Lower lobe of right lung (tissue), 2 donors: ENCODE data around the gene TTC23L. TPM values are rescaled to one million over a fixed set of nuclear protein-coding genes. Genes with fewer than 3 reads are reported as not detected.
A peak's percentile ranks its signal among the peaks of the same experiment; 100 is the strongest.

Experiments used
- ATAC-seq, 2 donors: fragments of 200-7000 bp; cut with Tn5 transposase; one replicate each; pipeline ENCODE4 v1.9.1; 2020 to 2022; ENCODE audit warnings: mild to moderate bottlenecking in 2 of 2, moderate library complexity in 2 of 2
- DNase-seq: peaks from one replicate; pipeline ENCODE4 v3.0.0-alpha.2; 2020
- H3K27ac ChIP-seq: fragments of 200-600 bp; one replicate; pipeline ENCODE4 v1.8.0; 2022
- H3K27me3 ChIP-seq: fragments of 200-600 bp; one replicate; pipeline ENCODE4 v1.8.0; 2022; ENCODE audit warnings: low read depth
- H3K36me3 ChIP-seq: fragments of 200-600 bp; one replicate; pipeline ENCODE4 v1.8.0; 2022; ENCODE audit warnings: mild to moderate bottlenecking
- H3K4me1 ChIP-seq: fragments of 200-600 bp; one replicate; pipeline ENCODE4 v1.8.0; 2022
- H3K4me3 ChIP-seq: fragments of 200-600 bp; one replicate; pipeline ENCODE4 v1.8.0; 2022; ENCODE audit warnings: mild to moderate bottlenecking
- H3K9me3 ChIP-seq: fragments of 200-600 bp; one replicate; pipeline ENCODE4 v1.8.0; 2022
- CTCF ChIP-seq: fragments of 200-600 bp; IDR thresholded peaks from one replicate; pipeline ENCODE4 v1.8.0; 2022; ENCODE audit warnings: antibody characterized with exemption, mild to moderate bottlenecking
- intact Hi-C: fragments of 100-400 bp; cut with DNase I; formaldehyde crosslinking; loops from one replicate; pipeline ENCODE4 v1.11.0; 2022
- total RNA-seq: library from RNA; stranded (reverse); fragmentation: NEBNext Ultra II Directional; extraction: Animal tissue kit (Norgen Biotek cat#: 25700); gene quantifications from one replicate; pipeline ENCODE4 v1.2.1, GENCODE V29; 2021
- donor health status: DM: no; HTN: yes; CAD: no; lungs with severe emphysema.

The TTC23L gene
- total RNA-seq, 1 donor from 2014 or later, result 1.3 TPM

- peaks cover 25% of the 10 kb centered on the region for H3K36me3 ChIP-seq
- H3K27ac ChIP-seq, result peak overlapping the region; percentile 88
- peaks cover 27% of the 10 kb centered on the region for H3K4me1 ChIP-seq
- no peak for ATAC-seq
- peak overlapping the region; percentile 80 for H3K4me3 ChIP-seq
- intact Hi-C loops, result no loop called here
- H3K27me3 ChIP-seq, result no peaks in the 10 kb centered on the region
- no peaks in the 10 kb centered on the region for H3K9me3 ChIP-seq
- no peak for TF ChIP-seq CTCF
- DNase-seq, result no peak
Measured at GRCh38 chr5:34930462-34930844, 91.5 kb downstream of the TTC23L start.

- Histone ChIP-seq H3K27ac (peak overlapping the region; percentile 88), H3K4me3 (peak overlapping the region; percentile 80), H3K27me3 (no peaks in the 10 kb centered on the region), H3K36me3 (peaks cover 25% of the 10 kb centered on the region), H3K4me1 (peaks cover 27% of the 10 kb centered on the region), H3K9me3 (no peaks in the 10 kb centered on the region)
- intact Hi-C loops, result no loop called here
- no peak for TF ChIP-seq CTCF
- DNase-seq (no peak), ATAC-seq (no peak)
Measured at GRCh38 chr5:34930870-34931269, 91.9 kb downstream of the TTC23L start.

GRCh38 chr5:34932947-34933346, 94.0 kb downstream of the TTC23L start:
- Histone ChIP-seq H3K27me3 (no peaks in the 10 kb centered on the region), H3K36me3 (peaks cover 37% of the 10 kb centered on the region), H3K9me3 (no peaks in the 10 kb centered on the region), H3K27ac (no peak overlapping the region), H3K4me3 (no peak overlapping the region), H3K4me1 (peaks cover 27% of the 10 kb centered on the region)
- ATAC-seq (no peak), DNase-seq (no peak)
- no peak for TF ChIP-seq CTCF
- intact Hi-C loops, result no loop called here

GRCh38 chr5:34941936-34942335, 103.0 kb downstream of the TTC23L start:
- no peaks in the 10 kb centered on the region for H3K9me3 ChIP-seq
- no peaks in the 10 kb centered on the region for H3K4me1 ChIP-seq
- intact Hi-C loops, result no loop called here
- peaks cover 97% of the 10 kb centered on the region for H3K36me3 ChIP-seq
- TF ChIP-seq CTCF, result no peak
- no peak for ATAC-seq
- DNase-seq, result no peak
- no peak overlapping the region for H3K4me3 ChIP-seq
- no peaks in the 10 kb centered on the region for H3K27me3 ChIP-seq
- H3K27ac ChIP-seq, result no peak overlapping the region

GRCh38 chr5:34944044-34944443, 105.1 kb downstream of the TTC23L start:
- no peak for TF ChIP-seq CTCF
- DNase-seq (no peak), ATAC-seq (no peak)
- Histone ChIP-seq H3K4me1 (no peaks in the 10 kb centered on the region), H3K36me3 (peaks cover 91% of the 10 kb centered on the region), H3K27me3 (no peaks in the 10 kb centered on the region), H3K9me3 (no peaks in the 10 kb centered on the region), H3K4me3 (no peak overlapping the region), H3K27ac (no peak overlapping the region)
- intact Hi-C loops, result no loop called here
